ENCODE data around the gene PPIB. TPM values are rescaled to one million over a fixed set of nuclear protein-coding genes. Genes with fewer than 3 reads are reported as not detected.
A peak's percentile ranks its signal among the peaks of the same experiment; 100 is the strongest.

PPIB gene
- total and polyA plus RNA-seq, 9 of the 15 experiments (the other 6 are each of a cell fraction or from before 2014, with no cell fraction given): 306 to 746 (median 439) TPM

DNA sequence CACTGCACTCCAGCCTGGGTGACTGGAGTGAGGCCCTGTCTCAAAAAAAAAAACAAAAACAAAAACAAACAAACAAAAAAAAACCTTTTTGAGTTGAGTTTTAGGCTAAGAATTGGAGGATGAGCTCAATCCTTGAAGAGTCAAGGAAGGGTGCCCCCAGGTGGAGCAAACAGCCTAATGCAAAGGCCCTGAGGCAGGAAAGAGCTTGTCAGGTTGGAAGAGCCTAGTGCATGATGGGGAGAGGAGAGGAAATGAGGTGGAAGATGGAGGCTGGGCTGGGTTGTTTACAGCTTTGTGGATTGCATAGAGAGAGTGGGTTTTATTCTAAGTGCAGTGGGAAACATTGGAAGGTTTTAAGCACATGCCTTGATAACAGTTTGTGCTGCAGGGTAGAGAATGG is 13.4 kb downstream of the PPIB start (continued):
- TF ChIP-seq CEBPZ (IDR thresholded peaks at IDR 0.05; ENCODE audit: borderline replicate concordance, low read depth, low read length) (no peak), SMARCA4 (IDR thresholded peaks at IDR 0.05) (no peak), NFRKB (IDR thresholded peaks at IDR 0.05; ENCODE audit: low read depth) (0 out of 2 replicates have a peak, but pooled peaks have one; percentile 35), NBN (IDR thresholded peaks at IDR 0.05; ENCODE audit: low read depth) (0 out of 2 replicates have a peak, but pooled peaks have one; percentile 48), MAZ (CRISPR knock-in tag; conservative IDR thresholded peaks at IDR 0.05 in 1 of 2, IDR thresholded peaks at IDR 0.05 in 1 of 2) (0 out of 4 replicates have a peak, but pooled peaks of 1 of the 2 experiments have one; percentile 13), RHOXF2B (CRISPR knock-in tag; conservative IDR thresholded peaks at IDR 0.05) (no peak), TRIM24 (IDR thresholded peaks at IDR 0.05) (0 out of 4 replicates have a peak, but pooled peaks of 1 of the 2 experiments have one; percentile 11), KLF13 (tag; IDR thresholded peaks at IDR 0.05; ENCODE audit: borderline replicate concordance, low read depth) (no peak), CBFA2T2 (conservative IDR thresholded peaks at IDR 0.05) (no peak), RAD21 (CRISPR knock-in tag; conservative IDR thresholded peaks at IDR 0.05 in 1 of 2, IDR thresholded peaks at IDR 0.05 in 1 of 2) (peak in 1 of 2 experiments; percentile 50; a peak in 2 of 4 replicates), NCOR1 (IDR thresholded peaks at IDR 0.05) (no peak)
- TF ChIP-seq, protein P1, sequence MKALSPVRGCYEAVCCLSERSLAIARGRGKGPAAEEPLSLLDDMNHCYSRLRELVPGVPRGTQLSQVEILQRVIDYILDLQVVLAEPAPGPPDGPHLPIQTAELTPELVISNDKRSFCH (CRISPR knock-in tag; IDR thresholded peaks at IDR 0.05): no peak
- TF ChIP-seq, protein P1 (tag; IDR thresholded peaks at IDR 0.05): no peak
- TF ChIP-seq, protein P2, sequence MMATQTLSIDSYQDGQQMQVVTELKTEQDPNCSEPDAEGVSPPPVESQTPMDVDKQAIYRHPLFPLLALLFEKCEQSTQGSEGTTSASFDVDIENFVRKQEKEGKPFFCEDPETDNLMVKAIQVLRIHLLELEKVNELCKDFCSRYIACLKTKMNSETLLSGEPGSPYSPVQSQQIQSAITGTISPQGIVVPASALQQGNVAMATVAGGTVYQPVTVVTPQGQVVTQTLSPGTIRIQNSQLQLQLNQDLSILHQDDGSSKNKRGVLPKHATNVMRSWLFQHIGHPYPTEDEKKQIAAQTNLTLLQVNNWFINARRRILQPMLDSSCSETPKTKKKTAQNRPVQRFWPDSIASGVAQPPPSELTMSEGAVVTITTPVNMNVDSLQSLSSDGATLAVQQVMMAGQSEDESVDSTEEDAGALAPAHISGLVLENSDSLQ (IDR thresholded peaks at IDR 0.05): 0 out of 2 replicates have a peak, but pooled peaks have one; percentile 32
- TF ChIP-seq, protein P3, sequence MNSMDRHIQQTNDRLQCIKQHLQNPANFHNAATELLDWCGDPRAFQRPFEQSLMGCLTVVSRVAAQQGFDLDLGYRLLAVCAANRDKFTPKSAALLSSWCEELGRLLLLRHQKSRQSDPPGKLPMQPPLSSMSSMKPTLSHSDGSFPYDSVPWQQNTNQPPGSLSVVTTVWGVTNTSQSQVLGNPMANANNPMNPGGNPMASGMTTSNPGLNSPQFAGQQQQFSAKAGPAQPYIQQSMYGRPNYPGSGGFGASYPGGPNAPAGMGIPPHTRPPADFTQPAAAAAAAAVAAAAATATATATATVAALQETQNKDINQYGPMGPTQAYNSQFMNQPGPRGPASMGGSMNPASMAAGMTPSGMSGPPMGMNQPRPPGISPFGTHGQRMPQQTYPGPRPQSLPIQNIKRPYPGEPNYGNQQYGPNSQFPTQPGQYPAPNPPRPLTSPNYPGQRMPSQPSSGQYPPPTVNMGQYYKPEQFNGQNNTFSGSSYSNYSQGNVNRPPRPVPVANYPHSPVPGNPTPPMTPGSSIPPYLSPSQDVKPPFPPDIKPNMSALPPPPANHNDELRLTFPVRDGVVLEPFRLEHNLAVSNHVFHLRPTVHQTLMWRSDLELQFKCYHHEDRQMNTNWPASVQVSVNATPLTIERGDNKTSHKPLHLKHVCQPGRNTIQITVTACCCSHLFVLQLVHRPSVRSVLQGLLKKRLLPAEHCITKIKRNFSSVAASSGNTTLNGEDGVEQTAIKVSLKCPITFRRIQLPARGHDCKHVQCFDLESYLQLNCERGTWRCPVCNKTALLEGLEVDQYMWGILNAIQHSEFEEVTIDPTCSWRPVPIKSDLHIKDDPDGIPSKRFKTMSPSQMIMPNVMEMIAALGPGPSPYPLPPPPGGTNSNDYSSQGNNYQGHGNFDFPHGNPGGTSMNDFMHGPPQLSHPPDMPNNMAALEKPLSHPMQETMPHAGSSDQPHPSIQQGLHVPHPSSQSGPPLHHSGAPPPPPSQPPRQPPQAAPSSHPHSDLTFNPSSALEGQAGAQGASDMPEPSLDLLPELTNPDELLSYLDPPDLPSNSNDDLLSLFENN (IDR thresholded peaks at IDR 0.05; ENCODE audit: low read depth in 2 of 2, low read length in 2 of 2): no peak
- TF ChIP-seq, protein P4, sequence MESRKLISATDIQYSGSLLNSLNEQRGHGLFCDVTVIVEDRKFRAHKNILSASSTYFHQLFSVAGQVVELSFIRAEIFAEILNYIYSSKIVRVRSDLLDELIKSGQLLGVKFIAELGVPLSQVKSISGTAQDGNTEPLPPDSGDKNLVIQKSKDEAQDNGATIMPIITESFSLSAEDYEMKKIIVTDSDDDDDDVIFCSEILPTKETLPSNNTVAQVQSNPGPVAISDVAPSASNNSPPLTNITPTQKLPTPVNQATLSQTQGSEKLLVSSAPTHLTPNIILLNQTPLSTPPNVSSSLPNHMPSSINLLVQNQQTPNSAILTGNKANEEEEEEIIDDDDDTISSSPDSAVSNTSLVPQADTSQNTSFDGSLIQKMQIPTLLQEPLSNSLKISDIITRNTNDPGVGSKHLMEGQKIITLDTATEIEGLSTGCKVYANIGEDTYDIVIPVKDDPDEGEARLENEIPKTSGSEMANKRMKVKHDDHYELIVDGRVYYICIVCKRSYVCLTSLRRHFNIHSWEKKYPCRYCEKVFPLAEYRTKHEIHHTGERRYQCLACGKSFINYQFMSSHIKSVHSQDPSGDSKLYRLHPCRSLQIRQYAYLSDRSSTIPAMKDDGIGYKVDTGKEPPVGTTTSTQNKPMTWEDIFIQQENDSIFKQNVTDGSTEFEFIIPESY (CRISPR knock-in tag; IDR thresholded peaks at IDR 0.05): no peak

All from K562 (cell line).